Activated CD4-positive, alpha-beta T cell treated with anti-CD3 and anti-CD28 coated beads for 1 hour (primary cell): ENCODE results near the gene SLC19A3.
"Not testable (repeated sequence)": the region's sequence is repeated elsewhere in the genome, so short reads cannot be mapped to it uniquely, and the experiment has no call there.

Experiments
- DNase-seq: peaks from one replicate; pipeline ENCODE4 v3.0.0-alpha.2; 2020

SLC19A3 gene

GRCh38 chr2:227701556-227701955, 16.3 kb downstream of the SLC19A3 start:
- DNase-seq, result no peak

GRCh38 chr2:227696990-227697679, 20.7 kb downstream of the SLC19A3 start:
- DNase-seq, result no peak

GRCh38 chr2:227687189-227687588, 30.6 kb downstream of the SLC19A3 start:
- no peak for DNase-seq

- no peak for DNase-seq
Measured at GRCh38 chr2:227684258-227684657, 33.6 kb downstream of the SLC19A3 start.

GRCh38 chr2:227677928-227678327, 39.9 kb downstream of the SLC19A3 start:
- DNase-seq, result no peak

- DNase-seq, result no peak
Measured at GRCh38 chr2:227674485-227674884, 43.3 kb downstream of the SLC19A3 start.

GRCh38 chr2:227673620-227674019, 44.2 kb downstream of the SLC19A3 start:
- not testable (repeated sequence) for DNase-seq

- DNase-seq, result no peak
Measured at GRCh38 chr2:227671170-227671905, 46.5 kb downstream of the SLC19A3 start.

GRCh38 chr2:227666631-227667170, 51.1 kb downstream of the SLC19A3 start, which contains the start of gene SCYGR5:
Gene SCYGR5, plus strand, starts transcription at chr2:227666804. Its CDS starts 0 bp downstream, at chr2:227666804.
- DNase-seq, result not testable (repeated sequence)

- no peak for DNase-seq
Measured at GRCh38 chr2:227665189-227665940, 52.5 kb downstream of the SLC19A3 start.

- DNase-seq, result no peak
Measured at GRCh38 chr2:227661827-227662226, 56.0 kb downstream of the SLC19A3 start.

GRCh38 chr2:227661025-227661649, 56.7 kb downstream of the SLC19A3 start:
- no peak for DNase-seq

GRCh38 chr2:227657199-227657845, 60.5 kb downstream of the SLC19A3 start:
- no peak for DNase-seq

GRCh38 chr2:227655454-227655853, 62.4 kb downstream of the SLC19A3 start:
- no peak for DNase-seq

GRCh38 chr2:227654426-227654825, 63.4 kb downstream of the SLC19A3 start:
- no peak for DNase-seq

GRCh38 chr2:227653419-227653818, 64.4 kb downstream of the SLC19A3 start:
- no peak for DNase-seq

GRCh38 chr2:227643990-227644551, 73.8 kb downstream of the SLC19A3 start:
- DNase-seq, result no peak

- no peak for DNase-seq
Measured at GRCh38 chr2:227642656-227643055, 75.2 kb downstream of the SLC19A3 start.

- DNase-seq, result no peak
Measured at GRCh38 chr2:227634201-227634600, 83.6 kb downstream of the SLC19A3 start.
